Gastroesophageal sphincter (tissue), 3 donors: ENCODE measurements around the gene BACE1-AS.

Source experiments
- CTCF ChIP-seq, 4 experiments: fragments of 200-600 bp in 2 of 4; fragments of 450-650 bp in 2 of 4; sonication (generic) in 1 of 4; IDR thresholded peaks; one replicate each; pipeline ENCODE4 v1.5.1; 2017 to 2019; ENCODE audit warnings: antibody characterized with exemption in 4 of 4, mild to moderate bottlenecking in 2 of 4, moderate library complexity in 2 of 4
- POLR2AphosphoS5 ChIP-seq: sonication (generic); formaldehyde crosslinking; IDR thresholded peaks from one replicate; pipeline ENCODE4 v1.6.1; 2017; ENCODE audit warnings: antibody characterized with exemption

GRCh38 chr11:117278347-117278746 is 12.8 kb upstream of the BACE1-AS start:
- TF ChIP-seq CTCF (IDR thresholded peaks at IDR 0.05) (no peak), POLR2AphosphoS5 (no peak)
